Duodenal mucosa (tissue), 2 donors: ENCODE data around the gene MBNL2.
A peak's percentile ranks its signal among the peaks of the same experiment; 100 is the strongest.

ENCODE experiments used
- H3K27ac ChIP-seq: one replicate; pipeline ENCODE4 v1.7.0; 2013; ENCODE audit warnings: low read depth, low read length
- H3K27me3 ChIP-seq, 2 donors: one replicate each; pipeline ENCODE4 v1.7.0; 2013; ENCODE audit warnings: low read length in 2 of 2, control low read depth in 1 of 2; ENCODE audit not compliant: insufficient read depth in 2 of 2, control insufficient read depth in 1 of 2
- H3K36me3 ChIP-seq, 2 donors: one replicate each; pipeline ENCODE4 v1.7.0; 2013; ENCODE audit warnings: low read length in 2 of 2, control low read depth in 1 of 2; ENCODE audit not compliant: insufficient read depth in 2 of 2, control insufficient read depth in 1 of 2
- H3K4me1 ChIP-seq, 2 donors: one replicate each; pipeline ENCODE4 v1.7.0; 2013; ENCODE audit warnings: low read length in 2 of 2, control low read depth in 1 of 2; ENCODE audit not compliant: insufficient read depth in 2 of 2, control insufficient read depth in 1 of 2
- H3K4me3 ChIP-seq, 2 donors: one replicate each; pipeline ENCODE4 v1.7.0; 2013; ENCODE audit warnings: low read length in 2 of 2, low read depth in 1 of 2
- H3K9ac ChIP-seq, 2 donors: one replicate each; pipeline ENCODE4 v1.7.0; 2013; ENCODE audit warnings: low read length in 2 of 2, low read depth in 1 of 2
- H3K9me3 ChIP-seq, 2 donors: one replicate each; pipeline ENCODE4 v1.7.0; 2013; ENCODE audit warnings: low read length in 2 of 2, control low read depth in 1 of 2; ENCODE audit not compliant: control insufficient read depth in 1 of 2

MBNL2 gene

GRCh38 chr13:97432232-97432916 is 210.2 kb downstream of the MBNL2 start:
- H3K9me3 ChIP-seq = no peaks in the 10 kb centered on the region
- peak overlapping the region; percentile 57 for H3K27ac ChIP-seq
- H3K27me3 ChIP-seq = no peaks in the 10 kb centered on the region
- peaks cover 5 to 29% of the 10 kb centered on the region in 2 donors for H3K4me1 ChIP-seq
- no peaks in the 10 kb centered on the region for H3K36me3 ChIP-seq
- H3K4me3 ChIP-seq = peak overlapping the region; percentile 75 to 84
- peak overlapping the region; percentile 40 to 72 for H3K9ac ChIP-seq

GRCh38 chr13:97432917-97433726 is 211.0 kb downstream of the MBNL2 start:
- peaks cover 5 to 29% of the 10 kb centered on the region in 2 donors for H3K4me1 ChIP-seq
- H3K9me3 ChIP-seq = no peaks in the 10 kb centered on the region
- peak overlapping the region; percentile 84 to 99 for H3K4me3 ChIP-seq
- H3K36me3 ChIP-seq = no peaks in the 10 kb centered on the region
- peak overlapping the region; percentile 98 to 100 for H3K9ac ChIP-seq
- peak overlapping the region; percentile 100 for H3K27ac ChIP-seq
- no peaks in the 10 kb centered on the region for H3K27me3 ChIP-seq

GRCh38 chr13:97433727-97434396 is 211.7 kb downstream of the MBNL2 start, which contains the start of gene RAP2A:
Gene RAP2A, plus strand, starts transcription at chr13:97434169. Its CDS starts 302 bp downstream, at chr13:97434471.
- no peaks in the 10 kb centered on the region for H3K9me3 ChIP-seq
- H3K4me3 ChIP-seq = peak within 1 kb of the TSS; percentile 84 to 99
- H3K4me1 ChIP-seq = peaks cover 5 to 29% of the 10 kb centered on the region in 2 donors
- H3K9ac ChIP-seq = peak within 1 kb of the TSS; percentile 98 to 100
- H3K27me3 ChIP-seq = no peaks in the 10 kb centered on the region
- H3K36me3 ChIP-seq = no peaks in the 10 kb centered on the region
- peak within 1 kb of the TSS; percentile 100 for H3K27ac ChIP-seq

- Histone ChIP-seq H3K9ac (peak overlapping the region; percentile 61 to 63), H3K27me3 (no peaks in the 10 kb centered on the region), H3K4me1 (peaks cover 5 to 29% of the 10 kb centered on the region in 2 donors), H3K4me3 (peak overlapping the region; percentile 78 to 84), H3K27ac (peak overlapping the region; percentile 45), H3K36me3 (no peaks in the 10 kb centered on the region), H3K9me3 (no peaks in the 10 kb centered on the region)
Measured at GRCh38 chr13:97434397-97435201, 212.5 kb downstream of the MBNL2 start.

- peak overlapping the region in 1 of 2 donors; percentile 63 for H3K9ac ChIP-seq
Measured at GRCh38 chr13:97435323-97435722, 213.2 kb downstream of the MBNL2 start.

GRCh38 chr13:97435794-97436193 is 213.7 kb downstream of the MBNL2 start:
- H3K9ac ChIP-seq = no peak overlapping the region
- peak overlapping the region; percentile 28 to 42 for H3K4me3 ChIP-seq
- no peaks in the 10 kb centered on the region for H3K27me3 ChIP-seq
- no peaks in the 10 kb centered on the region for H3K36me3 ChIP-seq
- H3K4me1 ChIP-seq = peaks cover 5 to 29% of the 10 kb centered on the region in 2 donors
- no peaks in the 10 kb centered on the region for H3K9me3 ChIP-seq
- no peak overlapping the region for H3K27ac ChIP-seq

More at GRCh38 chr13:97435323-97435722, 213.2 kb downstream of the MBNL2 start:
- peaks cover 5 to 29% of the 10 kb centered on the region in 2 donors for H3K4me1 ChIP-seq
- no peaks in the 10 kb centered on the region for H3K36me3 ChIP-seq
- no peaks in the 10 kb centered on the region for H3K27me3 ChIP-seq
- H3K27ac ChIP-seq = no peak overlapping the region
- peak overlapping the region; percentile 78 to 84 for H3K4me3 ChIP-seq
- H3K9me3 ChIP-seq = no peaks in the 10 kb centered on the region

GRCh38 chr13:97436845-97437244 is 214.7 kb downstream of the MBNL2 start:
- Histone ChIP-seq H3K9ac (no peak overlapping the region), H3K27me3 (no peaks in the 10 kb centered on the region), H3K4me3 (peak overlapping the region in 1 of 2 donors; percentile 42), H3K36me3 (no peaks in the 10 kb centered on the region), H3K9me3 (no peaks in the 10 kb centered on the region), H3K27ac (no peak overlapping the region), H3K4me1 (peaks cover 5 to 19% of the 10 kb centered on the region in 2 donors)

GRCh38 chr13:97437729-97438128 is 215.6 kb downstream of the MBNL2 start:
- H3K4me1 ChIP-seq = peaks cover 5 to 13% of the 10 kb centered on the region in 2 donors
- H3K9me3 ChIP-seq = no peaks in the 10 kb centered on the region
- no peak overlapping the region for H3K9ac ChIP-seq
- no peaks in the 10 kb centered on the region for H3K36me3 ChIP-seq
- H3K27me3 ChIP-seq = no peaks in the 10 kb centered on the region
- no peak overlapping the region for H3K4me3 ChIP-seq
- H3K27ac ChIP-seq = no peak overlapping the region

GRCh38 chr13:97438856-97439595 is 216.9 kb downstream of the MBNL2 start:
- H3K27me3 ChIP-seq = no peaks in the 10 kb centered on the region
- peaks cover 5 to 13% of the 10 kb centered on the region in 2 donors for H3K4me1 ChIP-seq
- H3K36me3 ChIP-seq = no peaks in the 10 kb centered on the region
- H3K27ac ChIP-seq = no peak overlapping the region
- no peaks in the 10 kb centered on the region for H3K9me3 ChIP-seq
- no peak overlapping the region for H3K4me3 ChIP-seq
- no peak overlapping the region for H3K9ac ChIP-seq
